ENCODE results near the gene MAP3K12.

The MAP3K12 gene

GRCh38 chr12:53461059-53461458, 38.2 kb downstream of the MAP3K12 start:
- H3K27ac ChIP-seq (ENCODE audit: low read depth, low read length, poor library complexity, severe bottlenecking) = no peak overlapping the region
- TF ChIP-seq EZH2 (IDR thresholded peaks at IDR 0.05; ENCODE audit: borderline replicate concordance, low read length) = no peak
- TF ChIP-seq CTCF (IDR thresholded peaks at IDR 0.05; ENCODE audit: low read length) = no peak
- no peak overlapping the region for H2AFZ ChIP-seq (ENCODE audit: low read length)
- H3K9ac ChIP-seq (ENCODE audit: low read length) = no peak overlapping the region
- no peaks in the 10 kb centered on the region for H3K27me3 ChIP-seq (ENCODE audit: insufficient read depth, low read length)
- no peaks in the 10 kb centered on the region for H3K79me2 ChIP-seq (ENCODE audit: insufficient read depth, low read length)
- H3K9me2 ChIP-seq (ENCODE audit: low read depth, low read length) = no peaks in the 10 kb centered on the region
- no peaks in the 10 kb centered on the region for H3F3A ChIP-seq (ENCODE audit: insufficient read depth, low read length)
- no peaks in the 10 kb centered on the region; the same call in 1 of the 2 replicates for H4K20me1 ChIP-seq (ENCODE audit: insufficient read depth, low read length)
- no peak overlapping the region for H3K4me2 ChIP-seq (ENCODE audit: low read length)
- H3K4me3 ChIP-seq (ENCODE audit: low read depth, low read length, poor library complexity, severe bottlenecking) = no peak overlapping the region
- H3K4me1 ChIP-seq (ENCODE audit: insufficient read depth, low read length, severe bottlenecking) = no peaks in the 10 kb centered on the region
- no peaks in the 10 kb centered on the region for H3K9me3 ChIP-seq (ENCODE audit: low read length)
- peaks cover 100% of the 10 kb centered on the region for H3K36me3 ChIP-seq (ENCODE audit: insufficient read depth, low read length)

GRCh38 chr12:53459097-53459496, 40.2 kb downstream of the MAP3K12 start:
- peaks cover 9% of the 10 kb centered on the region for H3K4me1 ChIP-seq (ENCODE audit: insufficient read depth, low read length, severe bottlenecking)
- peaks cover 19% of the 10 kb centered on the region for H3K79me2 ChIP-seq (ENCODE audit: insufficient read depth, low read length)
- no peak for TF ChIP-seq EZH2 (IDR thresholded peaks at IDR 0.05; ENCODE audit: borderline replicate concordance, low read length)
- TF ChIP-seq CTCF (IDR thresholded peaks at IDR 0.05; ENCODE audit: low read length) = no peak
- peaks cover 6% of the 10 kb centered on the region for H4K20me1 ChIP-seq (ENCODE audit: insufficient read depth, low read length)
- no peak overlapping the region for H3K9ac ChIP-seq (ENCODE audit: low read length)
- no peak overlapping the region for H2AFZ ChIP-seq (ENCODE audit: low read length)
- no peak overlapping the region for H3K4me2 ChIP-seq (ENCODE audit: low read length)
- no peak overlapping the region for H3K27ac ChIP-seq (ENCODE audit: low read depth, low read length, poor library complexity, severe bottlenecking)
- H3K4me3 ChIP-seq (ENCODE audit: low read depth, low read length, poor library complexity, severe bottlenecking) = no peak overlapping the region
- H3F3A ChIP-seq (ENCODE audit: insufficient read depth, low read length) = no peaks in the 10 kb centered on the region
- no peaks in the 10 kb centered on the region for H3K27me3 ChIP-seq (ENCODE audit: insufficient read depth, low read length)
- H3K36me3 ChIP-seq (ENCODE audit: insufficient read depth, low read length) = peaks cover 100% of the 10 kb centered on the region
- H3K9me3 ChIP-seq (ENCODE audit: low read length) = no peaks in the 10 kb centered on the region
- H3K9me2 ChIP-seq (ENCODE audit: low read depth, low read length) = no peaks in the 10 kb centered on the region

- Histone ChIP-seq H3K4me1 (ENCODE audit: insufficient read depth, low read length, severe bottlenecking) (peaks cover 23% of the 10 kb centered on the region), H3K9me2 (ENCODE audit: low read depth, low read length) (no peaks in the 10 kb centered on the region), H3K4me2 (ENCODE audit: low read length) (no peak overlapping the region), H3K79me2 (ENCODE audit: insufficient read depth, low read length) (peaks cover 38% of the 10 kb centered on the region), H4K20me1 (ENCODE audit: insufficient read depth, low read length) (peaks cover 19% of the 10 kb centered on the region), H3K36me3 (ENCODE audit: insufficient read depth, low read length) (peaks cover 95% of the 10 kb centered on the region), H3F3A (ENCODE audit: insufficient read depth, low read length) (no peaks in the 10 kb centered on the region), H3K4me3 (ENCODE audit: low read depth, low read length, poor library complexity, severe bottlenecking) (no peak overlapping the region), H3K27me3 (ENCODE audit: insufficient read depth, low read length) (no peaks in the 10 kb centered on the region), H3K9me3 (ENCODE audit: low read length) (no peaks in the 10 kb centered on the region), H3K9ac (ENCODE audit: low read length) (no peak overlapping the region), H3K27ac (ENCODE audit: low read depth, low read length, poor library complexity, severe bottlenecking) (no peak overlapping the region), H2AFZ (ENCODE audit: low read length) (no peak overlapping the region)
- TF ChIP-seq CTCF (IDR thresholded peaks at IDR 0.05; ENCODE audit: low read length) (no peak), EZH2 (IDR thresholded peaks at IDR 0.05; ENCODE audit: borderline replicate concordance, low read length) (no peak)
Observed at GRCh38 chr12:53456654-53457366, 42.4 kb downstream of the MAP3K12 start.
